SK-N-SH (cell line): Measurements from ENCODE around the gene FBXO42. TPM values are rescaled to one million over a fixed set of nuclear protein-coding genes. Genes with fewer than 3 reads are reported as not detected.

Experiments
- CTCF ChIA-PET: fragments of 300-600, 350-600 bp; formaldehyde crosslinking; extraction: SDS; loops from one replicate; lab custom pipeline; 2021; lab: Yijun Ruan, JAX
- POLR2A ChIA-PET: fragments of 350-600 bp; sonication (Branson Sonifier 250); formaldehyde crosslinking; extraction: SDS; loops from one replicate; lab custom pipeline; 2020; ENCODE audit warnings: antibody characterized with exemption, inconsistent platforms; lab: Yijun Ruan, JAX
- DNase-seq: peaks from one replicate; pipeline ENCODE4 v3.0.0; 2012
- H2AFZ ChIP-seq: fragments of 200-600 bp; sonication (generic); 2 replicates; pipeline ENCODE4 v1.8.1; 2016; ENCODE audit warnings: antibody characterized with exemption, mild to moderate bottlenecking, low read depth
- H3F3A ChIP-seq: fragments of 200-600 bp; sonication (generic); replicated peaks from 2 replicates; pipeline ENCODE3; 2016; ENCODE audit warnings: antibody characterized with exemption, mild to moderate bottlenecking; ENCODE audit not compliant: insufficient read depth
- H3K27ac ChIP-seq, 2 experiments: fragments of 200-500 bp in 1 of 2; fragments of 200-600 bp in 1 of 2; sonication (Bioruptor generic) in 1 of 2; sonication (generic), shearing (Covaris generic) in 1 of 2; 2 replicates each; pipeline versions ENCODE4 v1.5.1 to v1.6.1; 2014 to 2016; ENCODE audit warnings: low read depth in 2 of 2, inconsistent platforms in 1 of 2, low read length in 1 of 2, mild to moderate bottlenecking in 1 of 2, mixed read lengths in 1 of 2
- H3K27me3 ChIP-seq: fragments of 200-600 bp; sonication (generic), shearing (Covaris generic); 2 replicates; pipeline ENCODE4 v1.6.1; 2016; ENCODE audit warnings: mixed run types; ENCODE audit not compliant: insufficient read depth
- H3K36me3 ChIP-seq, 2 experiments: fragments of 200-500 bp in 1 of 2; fragments of 200-600 bp in 1 of 2; sonication (Bioruptor generic) in 1 of 2; sonication (generic) in 1 of 2; replicated peaks in 1 of 2; 2 replicates each; pipeline versions ENCODE3 to v1.5.1; 2014 to 2016; ENCODE audit warnings: low read length in 1 of 2, mild to moderate bottlenecking in 1 of 2; ENCODE audit not compliant: insufficient read depth in 2 of 2, control insufficient read depth in 1 of 2
- H3K4me1 ChIP-seq, 2 experiments: fragments of 200-500 bp in 1 of 2; fragments of 200-600 bp in 1 of 2; sonication (Bioruptor generic) in 1 of 2; sonication (generic), shearing (Covaris generic) in 1 of 2; 2 replicates each; pipeline versions ENCODE4 v1.5.1 to v1.6.1; 2014 to 2016; ENCODE audit warnings: low read depth in 1 of 2, low read length in 1 of 2, mixed run types in 1 of 2; ENCODE audit not compliant: insufficient read depth in 2 of 2, control insufficient read depth in 1 of 2
- H3K4me2 ChIP-seq: fragments of 200-600 bp; sonication (generic), shearing (Covaris generic); 2 replicates; pipeline ENCODE4 v1.6.1; 2017; ENCODE audit warnings: mixed run types
- H3K4me3 ChIP-seq, 2 experiments: fragments of 200-500 bp in 1 of 2; fragments of 200-600 bp in 1 of 2; sonication (Bioruptor generic) in 1 of 2; sonication (generic), shearing (Covaris generic) in 1 of 2; 2 replicates each; pipeline versions ENCODE4 v1.5.1 to v1.8.1; 2014 to 2016; ENCODE audit warnings: low read depth in 2 of 2, inconsistent platforms in 1 of 2, low read length in 1 of 2, mild to moderate bottlenecking in 1 of 2, mixed read lengths in 1 of 2, moderate library complexity in 1 of 2
- H3K79me2 ChIP-seq: fragments of 200-600 bp; sonication (generic); 2 replicates; pipeline ENCODE4 v1.8.1; 2017; ENCODE audit warnings: mild to moderate bottlenecking; ENCODE audit not compliant: insufficient read depth
- H3K9ac ChIP-seq: fragments of 200-600 bp; sonication (generic); 2 replicates; pipeline ENCODE4 v1.6.1; 2017; ENCODE audit warnings: mixed run types
- H3K9me2 ChIP-seq: fragments of 200-600 bp; sonication (generic); 2 replicates; pipeline ENCODE4 v1.6.1; 2017; ENCODE audit warnings: mixed run types
- H3K9me3 ChIP-seq: fragments of 200-600 bp; sonication (generic); 2 replicates; pipeline ENCODE4 v1.6.1; 2017; ENCODE audit warnings: mixed run types, mild to moderate bottlenecking, moderate library complexity
- H4K20me1 ChIP-seq: fragments of 200-600 bp; sonication (generic); 2 replicates; pipeline ENCODE4 v1.6.1; 2017; ENCODE audit warnings: mild to moderate bottlenecking, mixed run types; ENCODE audit not compliant: insufficient read depth
- ELF1 ChIP-seq: IDR thresholded peaks from 2 replicates; pipeline ENCODE4 v1.4.0; 2012
- EZH2phosphoT487 ChIP-seq: fragments of 200-600 bp; sonication (generic); IDR thresholded peaks from 2 replicates; pipeline ENCODE4 v1.6.1; 2017; ENCODE audit warnings: low read depth, mixed run types, mild to moderate bottlenecking, antibody characterized with exemption, moderate library complexity, borderline replicate concordance
- FOXJ3 ChIP-seq: sonication (generic); formaldehyde crosslinking; IDR thresholded peaks from 2 replicates; pipeline ENCODE4 v1.5.1; 2020; ENCODE audit warnings: mild to moderate bottlenecking, missing genetic modification reagents
- GABPA ChIP-seq: IDR thresholded peaks from 2 replicates; pipeline ENCODE4 v1.4.0; 2012; ENCODE audit warnings: low read depth, mild to moderate bottlenecking
- GATA2 ChIP-seq: sonication (generic); formaldehyde crosslinking; IDR thresholded peaks from 2 replicates; pipeline ENCODE4 v1.5.0; 2020; ENCODE audit warnings: mild to moderate bottlenecking, missing genetic modification reagents
- MEF2A ChIP-seq: IDR thresholded peaks from 2 replicates; pipeline ENCODE4 v1.4.0; 2012; ENCODE audit warnings: low read depth, borderline replicate concordance
- RCOR1 ChIP-seq: fragments of 150-350 bp; IDR thresholded peaks from 2 replicates; pipeline ENCODE4 v1.6.1; 2017; ENCODE audit warnings: antibody characterized with exemption, low read length
- RXRA ChIP-seq: IDR thresholded peaks from 2 replicates; pipeline ENCODE4 v1.4.0; 2012; ENCODE audit warnings: low read depth, mild to moderate bottlenecking, borderline replicate concordance
- TEAD4 ChIP-seq: IDR thresholded peaks from 2 replicates; pipeline ENCODE4 v1.4.0; 2012; ENCODE audit warnings: mild to moderate bottlenecking, borderline replicate concordance; ENCODE audit not compliant: insufficient read depth
- WGBS: methylation state at CpG from one replicate; pipeline ENCODE4 v1.1.6; 2017; ENCODE audit warnings: low lambda C conversion rate; 5-methylcytosine and 5-hydroxymethylcytosine counted together
- polyA plus RNA-seq, 3 experiments: library from polyadenylated mRNA; depleted of rRNA; stranded (reverse); fragments of >200 nt; gene quantifications; 2 replicates each; pipeline ENCODE4 v1.2.3, GENCODE V29; 2012
- TF ChIP-seq, protein P1 (sequence below): IDR thresholded peaks from 2 replicates; pipeline ENCODE4; 2012

Gene FBXO42
- polyA plus RNA-seq, 1 of the 3 experiments (the other 2 are of a cell fraction) = 8.6 TPM

DNA sequence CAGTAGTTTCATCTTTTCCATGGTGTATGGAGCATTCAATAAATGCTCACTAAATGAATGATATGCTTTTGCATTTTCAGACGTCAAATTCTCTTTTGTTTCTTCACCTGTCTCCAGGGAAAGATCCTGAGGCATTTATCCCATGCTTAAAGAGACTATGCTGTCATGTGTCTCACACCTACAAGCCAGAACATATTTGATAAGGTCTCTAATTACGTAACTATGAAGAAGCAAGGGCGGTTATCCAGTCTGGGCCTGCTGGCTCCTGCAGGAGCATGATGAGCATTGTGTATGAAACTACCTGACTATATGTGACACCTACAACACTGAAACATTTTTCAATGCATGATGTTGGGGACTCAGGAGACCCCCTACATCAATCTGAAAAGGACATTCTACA, 51.8 kb downstream of the FBXO42 start:
- Histone ChIP-seq H3K4me2 (no peak overlapping the region), H3K9me3 (no peaks in the 10 kb centered on the region), H3K79me2 (peaks cover 3% of the 10 kb centered on the region; the same call in 1 of the 2 replicates), H3F3A (peaks cover 5% of the 10 kb centered on the region), H3K4me3 (no peak overlapping the region), H3K4me1 (no peaks in the 10 kb centered on the region), H2AFZ (no peak overlapping the region), H3K27me3 (no peaks in the 10 kb centered on the region), H4K20me1 (no peaks in the 10 kb centered on the region), H3K36me3 (peaks cover 3 to 15% of the 10 kb centered on the region in 2 experiments), H3K9me2 (no peaks in the 10 kb centered on the region), H3K27ac (no peak overlapping the region), H3K9ac (no peak overlapping the region)
- ChIA-PET CTCF (no interaction called here), POLR2A (no interaction called here)
- TF ChIP-seq RCOR1 = no peak
- no peak for DNase-seq
- 96% methylated on average over 3 of the region's 3 CpGs for WGBS

DNA sequence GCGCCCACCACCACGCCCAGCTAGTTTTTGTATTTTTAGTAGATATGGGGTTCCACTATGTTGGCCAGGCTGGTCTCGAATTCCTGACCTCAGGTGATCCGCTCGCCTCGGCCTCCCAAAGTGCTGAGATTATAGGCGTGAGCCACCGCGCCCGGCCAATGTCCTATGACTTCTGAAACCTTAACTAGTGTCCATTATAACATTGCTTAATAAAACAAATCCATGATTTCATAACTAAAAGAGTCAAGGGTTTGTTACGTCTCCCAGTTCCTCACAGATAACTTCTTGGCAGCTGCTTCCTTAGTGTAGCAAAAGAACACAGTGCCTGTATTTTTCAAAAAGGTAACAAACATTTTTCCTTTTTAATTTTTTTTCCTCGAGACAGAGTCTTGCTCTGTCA, 53.6 kb downstream of the FBXO42 start:
- H3K27me3 ChIP-seq = no peaks in the 10 kb centered on the region
- no peak overlapping the region for H3K4me3 ChIP-seq
- H2AFZ ChIP-seq = no peak overlapping the region
- peaks cover 3% of the 10 kb centered on the region; the same call in 1 of the 2 replicates for H3K79me2 ChIP-seq
- peaks cover 5% of the 10 kb centered on the region for H3F3A ChIP-seq
- H3K9me3 ChIP-seq = no peaks in the 10 kb centered on the region
- no peaks in the 10 kb centered on the region for H3K4me1 ChIP-seq
- no peaks in the 10 kb centered on the region for H4K20me1 ChIP-seq
- no peak for DNase-seq
- TF ChIP-seq MEF2A (no peak), EZH2phosphoT487 (no peak), RCOR1 (no peak), TEAD4 (no peak), ELF1 (no peak), GABPA (no peak), GATA2 (CRISPR knock-in tag) (no peak), FOXJ3 (no peak)
- TF ChIP-seq, protein P1, sequence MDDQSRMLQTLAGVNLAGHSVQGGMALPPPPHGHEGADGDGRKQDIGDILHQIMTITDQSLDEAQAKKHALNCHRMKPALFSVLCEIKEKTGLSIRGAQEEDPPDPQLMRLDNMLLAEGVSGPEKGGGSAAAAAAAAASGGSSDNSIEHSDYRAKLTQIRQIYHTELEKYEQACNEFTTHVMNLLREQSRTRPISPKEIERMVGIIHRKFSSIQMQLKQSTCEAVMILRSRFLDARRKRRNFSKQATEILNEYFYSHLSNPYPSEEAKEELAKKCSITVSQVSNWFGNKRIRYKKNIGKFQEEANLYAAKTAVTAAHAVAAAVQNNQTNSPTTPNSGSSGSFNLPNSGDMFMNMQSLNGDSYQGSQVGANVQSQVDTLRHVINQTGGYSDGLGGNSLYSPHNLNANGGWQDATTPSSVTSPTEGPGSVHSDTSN = no peak
- no peaks in the 10 kb centered on the region for H3K9me2 ChIP-seq
- no peak overlapping the region for H3K27ac ChIP-seq
- WGBS = 98% methylated on average over 12 of the region's 12 CpGs
- no peak overlapping the region for H3K4me2 ChIP-seq
- POLR2A ChIA-PET = no interaction called here
- CTCF ChIA-PET = interaction anchor here (0.8 kb wide), 1 partner anchor 17 kb away, joined by 3 read pairs; no protein-coding TSS in a partner anchor
- H3K9ac ChIP-seq = no peak overlapping the region
- peaks cover 11% of the 10 kb centered on the region in 2 experiments for H3K36me3 ChIP-seq

- Histone ChIP-seq H3K9ac (no peak overlapping the region), H3K27me3 (no peaks in the 10 kb centered on the region), H4K20me1 (no peaks in the 10 kb centered on the region), H3K79me2 (no peaks in the 10 kb centered on the region; the same call in 1 of the 2 replicates), H2AFZ (no peak overlapping the region), H3K4me3 (no peak overlapping the region), H3F3A (peaks cover 5% of the 10 kb centered on the region), H3K9me2 (no peaks in the 10 kb centered on the region), H3K4me2 (no peak overlapping the region), H3K4me1 (no peaks in the 10 kb centered on the region), H3K9me3 (no peaks in the 10 kb centered on the region), H3K36me3 (peaks cover 8 to 28% of the 10 kb centered on the region in 2 experiments), H3K27ac (no peak overlapping the region)
- TF ChIP-seq RXRA = no peak
- 90% methylated on average over 4 of the region's 4 CpGs for WGBS
- CTCF ChIA-PET = no interaction called here
- POLR2A ChIA-PET = no interaction called here
- DNase-seq = no peak
These were observed 55.6 kb downstream of the FBXO42 start for GRCh38 chr1:16296643-16297042.
